ENCODE data around the gene FAM240A. TPM values are rescaled to one million over a fixed set of nuclear protein-coding genes. Genes with fewer than 3 reads are reported as not detected.

FAM240A gene
- total RNA-seq, 1 experiment from 2014 or later, result not detected

DNA sequence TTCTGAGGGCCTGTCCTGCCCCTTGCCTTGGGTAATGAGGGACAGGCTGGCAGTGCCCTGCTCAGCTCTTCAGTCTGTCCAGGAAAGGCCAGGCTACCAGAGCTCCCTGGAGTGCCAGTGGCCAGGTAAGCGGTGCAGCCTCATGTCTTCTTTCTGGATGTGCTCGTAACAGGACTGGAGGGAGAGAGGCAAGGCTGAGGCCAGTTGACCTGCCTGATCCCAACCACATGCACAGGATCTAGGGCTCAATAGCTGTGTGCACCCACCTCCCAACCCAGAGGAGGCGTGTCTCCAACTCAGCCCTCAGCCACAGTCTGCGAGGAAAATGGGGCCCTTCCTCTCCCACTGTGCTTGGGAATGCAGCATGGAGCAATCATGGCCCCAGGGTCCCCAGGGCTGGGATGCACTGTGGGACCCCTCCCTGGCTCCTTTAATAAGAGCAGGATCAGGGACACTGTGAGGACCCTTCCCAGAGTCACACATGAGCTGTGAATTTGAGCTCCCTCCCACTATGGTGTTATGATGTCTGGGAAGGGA is 58.6 kb downstream of the FAM240A start:
- TF ChIP-seq, protein P1, sequence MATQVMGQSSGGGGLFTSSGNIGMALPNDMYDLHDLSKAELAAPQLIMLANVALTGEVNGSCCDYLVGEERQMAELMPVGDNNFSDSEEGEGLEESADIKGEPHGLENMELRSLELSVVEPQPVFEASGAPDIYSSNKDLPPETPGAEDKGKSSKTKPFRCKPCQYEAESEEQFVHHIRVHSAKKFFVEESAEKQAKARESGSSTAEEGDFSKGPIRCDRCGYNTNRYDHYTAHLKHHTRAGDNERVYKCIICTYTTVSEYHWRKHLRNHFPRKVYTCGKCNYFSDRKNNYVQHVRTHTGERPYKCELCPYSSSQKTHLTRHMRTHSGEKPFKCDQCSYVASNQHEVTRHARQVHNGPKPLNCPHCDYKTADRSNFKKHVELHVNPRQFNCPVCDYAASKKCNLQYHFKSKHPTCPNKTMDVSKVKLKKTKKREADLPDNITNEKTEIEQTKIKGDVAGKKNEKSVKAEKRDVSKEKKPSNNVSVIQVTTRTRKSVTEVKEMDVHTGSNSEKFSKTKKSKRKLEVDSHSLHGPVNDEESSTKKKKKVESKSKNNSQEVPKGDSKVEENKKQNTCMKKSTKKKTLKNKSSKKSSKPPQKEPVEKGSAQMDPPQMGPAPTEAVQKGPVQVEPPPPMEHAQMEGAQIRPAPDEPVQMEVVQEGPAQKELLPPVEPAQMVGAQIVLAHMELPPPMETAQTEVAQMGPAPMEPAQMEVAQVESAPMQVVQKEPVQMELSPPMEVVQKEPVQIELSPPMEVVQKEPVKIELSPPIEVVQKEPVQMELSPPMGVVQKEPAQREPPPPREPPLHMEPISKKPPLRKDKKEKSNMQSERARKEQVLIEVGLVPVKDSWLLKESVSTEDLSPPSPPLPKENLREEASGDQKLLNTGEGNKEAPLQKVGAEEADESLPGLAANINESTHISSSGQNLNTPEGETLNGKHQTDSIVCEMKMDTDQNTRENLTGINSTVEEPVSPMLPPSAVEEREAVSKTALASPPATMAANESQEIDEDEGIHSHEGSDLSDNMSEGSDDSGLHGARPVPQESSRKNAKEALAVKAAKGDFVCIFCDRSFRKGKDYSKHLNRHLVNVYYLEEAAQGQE (IDR thresholded peaks at IDR 0.05; ENCODE audit: low read depth), result no peak
- no peak for TF ChIP-seq POLR2A (IDR thresholded peaks at IDR 0.05; ENCODE audit: borderline replicate concordance, extremely low read depth, insufficient read depth, insufficient read length)
- no peak for TF ChIP-seq TCF7L2 (IDR thresholded peaks at IDR 0.05; ENCODE audit: borderline replicate concordance, extremely low read depth, insufficient read depth, insufficient read length)
- no peak for TF ChIP-seq CBX3 (IDR thresholded peaks at IDR 0.05; ENCODE audit: low read depth)
- TF ChIP-seq, protein P2, sequence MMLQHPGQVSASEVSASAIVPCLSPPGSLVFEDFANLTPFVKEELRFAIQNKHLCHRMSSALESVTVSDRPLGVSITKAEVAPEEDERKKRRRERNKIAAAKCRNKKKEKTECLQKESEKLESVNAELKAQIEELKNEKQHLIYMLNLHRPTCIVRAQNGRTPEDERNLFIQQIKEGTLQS (IDR thresholded peaks at IDR 0.05), result no peak
- no peak for TF ChIP-seq YY1 (IDR thresholded peaks at IDR 0.05; ENCODE audit: extremely low read depth, insufficient replicate concordance, low read depth, low read length)
- TF ChIP-seq EGR1 (IDR thresholded peaks at IDR 0.05; ENCODE audit: low read depth), result no peak
- no peak for ATAC-seq
- Histone ChIP-seq H3K36me3 (ENCODE audit: control insufficient read depth in 1 of 2, insufficient read depth in 2 of 2, low read length in 2 of 2) (no peaks in the 10 kb centered on the region), H3K4me2 (ENCODE audit: low read length) (no peak overlapping the region), H3K9ac (ENCODE audit: low read length) (no peak overlapping the region), H2AFZ (ENCODE audit: low read depth, low read length, poor library complexity, severe bottlenecking) (no peak overlapping the region), H3K4me3 (replicated peaks in 1 of 2; ENCODE audit: low read depth in 1 of 2, low read length in 2 of 2) (no peak overlapping the region), H4K20me1 (ENCODE audit: insufficient read depth) (no peaks in the 10 kb centered on the region), H3K79me2 (ENCODE audit: insufficient read depth, low read length) (no peaks in the 10 kb centered on the region), H3K9me3 (ENCODE audit: control insufficient read depth in 1 of 2, insufficient read depth in 1 of 2, low read depth in 1 of 2, low read length in 2 of 2) (no peaks in the 10 kb centered on the region), H3K27me3 (ENCODE audit: insufficient read depth, low read length) (no peaks in the 10 kb centered on the region), H3K4me1 (ENCODE audit: control insufficient read depth in 1 of 2, insufficient read depth in 2 of 2, low read length in 2 of 2) (no peaks in the 10 kb centered on the region), H3K9me2 (ENCODE audit: insufficient read depth) (no peaks in the 10 kb centered on the region), H3K27ac (ENCODE audit: low read depth, low read length) (no peak overlapping the region)
- BruUV-seq (replicated peaks), result no TSS peak
- POLR2A ChIA-PET, result no interaction called here
- intact Hi-C loops (cut with micrococcal nuclease), result no loop called here
- no peak for DNase-seq (ENCODE audit: low read depth, low spot score)
- CTCF ChIA-PET, result no interaction called here
- RAD21 ChIA-PET (ENCODE audit: low non-redundant PET in 1 of 2, low total read pairs in 2 of 2, uncharacterized antibody in 2 of 2, unreplicated experiment in 2 of 2), result no interaction called here
